Measurements from ENCODE around the gene STXBP1.

STXBP1 gene

GRCh38 chr9:127721391-127721821 lies 109.3 kb downstream of the STXBP1 start:
- Histone ChIP-seq H3K4me1 (ENCODE audit: insufficient read depth, low read length) (peaks cover 24% of the 10 kb centered on the region), H4K20me1 (ENCODE audit: insufficient read depth, low read length) (no peaks in the 10 kb centered on the region), H2AFZ (ENCODE audit: low read depth, low read length) (no peak overlapping the region), H3K4me3 (ENCODE audit: low read depth in 1 of 2, low read length in 2 of 2) (no peak overlapping the region), H3K9ac (ENCODE audit: low read depth, low read length) (no peak overlapping the region), H3K27ac (ENCODE audit: low read length) (no peak overlapping the region), H3K79me2 (ENCODE audit: insufficient read depth, low read length) (no peaks in the 10 kb centered on the region), H3K4me2 (ENCODE audit: insufficient read depth, low read length) (no peak overlapping the region), H3K27me3 (ENCODE audit: insufficient read depth, low read length, poor library complexity) (no peaks in the 10 kb centered on the region), H3K36me3 (ENCODE audit: insufficient read depth, low read length) (no peaks in the 10 kb centered on the region), H3K9me3 (ENCODE audit: insufficient read depth, low read length, severe bottlenecking) (no peaks in the 10 kb centered on the region)
- TF ChIP-seq EZH2 (IDR thresholded peaks at IDR 0.05; ENCODE audit: borderline replicate concordance, low read depth, low read length, severe bottlenecking) (no peak), CTCF (IDR thresholded peaks at IDR 0.05; ENCODE audit: borderline replicate concordance, extremely low read depth, low read length, poor library complexity, severe bottlenecking) (no peak)
- ATAC-seq (ENCODE audit: insufficient read depth, low read depth): no peak
- DNase-seq: no peak

GRCh38 chr9:127722055-127722745 lies 110.1 kb downstream of the STXBP1 start:
- Histone ChIP-seq H3K9ac (ENCODE audit: low read depth, low read length) (no peak overlapping the region), H3K4me3 (ENCODE audit: low read depth in 1 of 2, low read length in 2 of 2) (no peak overlapping the region), H4K20me1 (ENCODE audit: insufficient read depth, low read length) (no peaks in the 10 kb centered on the region), H2AFZ (ENCODE audit: low read depth, low read length) (no peak overlapping the region), H3K27me3 (ENCODE audit: insufficient read depth, low read length, poor library complexity) (no peaks in the 10 kb centered on the region), H3K36me3 (ENCODE audit: insufficient read depth, low read length) (no peaks in the 10 kb centered on the region), H3K4me1 (ENCODE audit: insufficient read depth, low read length) (peaks cover 22% of the 10 kb centered on the region), H3K79me2 (ENCODE audit: insufficient read depth, low read length) (no peaks in the 10 kb centered on the region), H3K4me2 (ENCODE audit: insufficient read depth, low read length) (no peak overlapping the region), H3K9me3 (ENCODE audit: insufficient read depth, low read length, severe bottlenecking) (no peaks in the 10 kb centered on the region), H3K27ac (ENCODE audit: low read length) (no peak overlapping the region)
- DNase-seq (no peak), ATAC-seq (ENCODE audit: insufficient read depth, low read depth) (no peak)
- TF ChIP-seq EZH2 (IDR thresholded peaks at IDR 0.05; ENCODE audit: borderline replicate concordance, low read depth, low read length, severe bottlenecking) (no peak), CTCF (IDR thresholded peaks at IDR 0.05; ENCODE audit: borderline replicate concordance, extremely low read depth, low read length, poor library complexity, severe bottlenecking) (no peak)

- DNase-seq: no peak
- Histone ChIP-seq H3K27me3 (ENCODE audit: insufficient read depth, low read length, poor library complexity) (no peaks in the 10 kb centered on the region), H3K9ac (ENCODE audit: low read depth, low read length) (no peak overlapping the region), H4K20me1 (ENCODE audit: insufficient read depth, low read length) (no peaks in the 10 kb centered on the region), H3K79me2 (ENCODE audit: insufficient read depth, low read length) (no peaks in the 10 kb centered on the region), H3K4me3 (ENCODE audit: low read depth in 1 of 2, low read length in 2 of 2) (no peak overlapping the region), H3K4me1 (ENCODE audit: insufficient read depth, low read length) (peaks cover 22% of the 10 kb centered on the region), H2AFZ (ENCODE audit: low read depth, low read length) (no peak overlapping the region), H3K9me3 (ENCODE audit: insufficient read depth, low read length, severe bottlenecking) (no peaks in the 10 kb centered on the region), H3K36me3 (ENCODE audit: insufficient read depth, low read length) (no peaks in the 10 kb centered on the region), H3K27ac (ENCODE audit: low read length) (no peak overlapping the region), H3K4me2 (ENCODE audit: insufficient read depth, low read length) (no peak overlapping the region)
- TF ChIP-seq CTCF (IDR thresholded peaks at IDR 0.05; ENCODE audit: borderline replicate concordance, extremely low read depth, low read length, poor library complexity, severe bottlenecking): no peak
- TF ChIP-seq EZH2 (IDR thresholded peaks at IDR 0.05; ENCODE audit: borderline replicate concordance, low read depth, low read length, severe bottlenecking): no peak
- no peak for ATAC-seq (ENCODE audit: insufficient read depth, low read depth)
These were observed 110.9 kb downstream of the STXBP1 start for GRCh38 chr9:127723013-127723412.

Data from DND-41 (cell line).